DMS 273 (cell line): ENCODE data around the gene PHLDB2.
A peak's percentile ranks its signal among the peaks of the same experiment; 100 is the strongest.

ENCODE experiments used
- DNase-seq: peaks from one replicate; lab custom pipeline; 2025; ENCODE audit not compliant: unreplicated experiment; lab: John Stamatoyannopoulos, UW

Gene PHLDB2

GRCh38 chr3:111923095-111923771, 64.2 kb downstream of the PHLDB2 start:
- no peak for DNase-seq

DNA sequence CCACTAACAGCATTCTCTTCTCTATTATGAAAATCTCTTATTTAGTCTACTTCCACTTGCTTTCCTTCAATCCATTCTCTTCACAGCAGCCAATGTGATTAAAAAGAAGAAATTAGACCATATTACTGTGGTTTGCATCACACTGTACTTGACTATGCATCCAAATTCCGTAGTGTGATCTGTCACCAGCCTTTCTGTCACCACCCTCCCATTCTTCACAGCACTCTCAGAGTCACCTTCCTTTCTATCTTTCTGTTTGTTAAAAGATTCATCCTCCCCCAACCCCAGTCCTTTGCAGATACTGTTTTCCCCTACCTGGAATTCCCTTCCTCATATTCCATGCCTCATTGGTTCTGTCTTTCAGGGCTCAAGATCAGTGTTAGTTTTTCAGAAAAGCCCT, 64.7 kb downstream of the PHLDB2 start:
- DNase-seq, result no peak

- peak; percentile 92 for DNase-seq
These were observed 65.2 kb downstream of the PHLDB2 start for GRCh38 chr3:111924283-111924682.

DNA sequence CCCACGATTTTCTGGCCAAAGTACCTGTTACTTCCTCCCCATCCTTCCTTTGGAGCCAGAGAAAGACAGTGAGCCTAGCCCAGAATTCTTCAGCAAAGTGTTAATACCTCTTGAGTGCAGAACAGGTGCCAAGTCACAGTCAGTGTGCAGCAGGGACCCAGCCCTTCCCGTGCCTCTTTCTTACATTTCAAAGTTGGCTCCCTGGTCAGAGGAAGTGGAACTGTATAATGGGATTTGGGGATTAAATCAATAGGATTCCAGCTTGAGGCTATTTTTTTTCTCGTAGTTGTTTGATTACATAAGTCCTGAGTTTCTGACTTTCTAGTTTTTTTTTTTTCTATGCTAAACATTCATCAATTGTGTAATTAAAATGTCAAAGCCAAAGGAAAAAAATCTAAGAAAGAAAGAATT, 67.2 kb downstream of the PHLDB2 start:
- DNase-seq, result no peak

- no peak for DNase-seq
These were observed 69.5 kb downstream of the PHLDB2 start for GRCh38 chr3:111928613-111929012.

- DNase-seq, result no peak
These were observed 70.4 kb downstream of the PHLDB2 start for GRCh38 chr3:111929484-111929883.

GRCh38 chr3:111932946-111933345, 73.9 kb downstream of the PHLDB2 start:
- no peak for DNase-seq

GRCh38 chr3:111936191-111936841, 77.3 kb downstream of the PHLDB2 start:
- DNase-seq, result no peak

DNA sequence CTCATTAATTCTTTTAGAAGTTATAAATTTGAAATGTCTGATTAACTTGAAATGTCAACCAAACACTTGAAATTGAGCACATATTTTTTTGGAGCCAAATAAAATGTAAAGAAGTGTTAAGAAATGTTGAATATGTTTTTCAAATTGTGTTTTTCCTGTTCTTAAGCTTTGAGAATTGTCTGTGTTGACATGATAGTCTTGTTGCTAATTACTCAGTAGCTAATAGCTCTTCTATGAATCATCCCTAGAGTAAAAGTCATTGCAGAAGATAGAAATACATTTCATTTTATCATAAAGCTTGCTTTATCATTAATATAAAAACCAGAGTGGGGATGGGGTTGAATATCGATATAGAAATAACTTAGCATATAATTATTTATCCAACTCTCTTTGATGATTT, 77.9 kb downstream of the PHLDB2 start:
- DNase-seq, result no peak

GRCh38 chr3:111937871-111938270, 78.8 kb downstream of the PHLDB2 start:
- DNase-seq, result no peak

DNA sequence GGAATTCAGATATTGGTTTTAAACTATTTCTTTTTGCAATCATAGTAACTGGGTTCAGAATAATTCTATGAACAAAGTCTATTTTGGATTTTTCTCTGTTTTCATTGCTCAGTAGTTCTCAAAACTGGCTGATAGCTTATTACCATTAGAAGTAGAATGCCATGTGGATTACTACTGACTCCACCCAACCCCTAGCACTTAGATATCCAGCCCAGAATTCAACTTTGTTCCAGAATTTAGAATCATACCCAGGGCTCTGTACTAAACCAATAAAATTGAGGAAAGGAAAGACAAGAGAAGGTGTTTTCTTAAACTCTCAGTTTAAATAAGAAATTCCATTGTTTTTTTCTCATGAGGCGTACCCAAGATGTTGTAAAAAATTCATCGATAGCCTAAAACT, 80.8 kb downstream of the PHLDB2 start:
- no peak for DNase-seq

DNA sequence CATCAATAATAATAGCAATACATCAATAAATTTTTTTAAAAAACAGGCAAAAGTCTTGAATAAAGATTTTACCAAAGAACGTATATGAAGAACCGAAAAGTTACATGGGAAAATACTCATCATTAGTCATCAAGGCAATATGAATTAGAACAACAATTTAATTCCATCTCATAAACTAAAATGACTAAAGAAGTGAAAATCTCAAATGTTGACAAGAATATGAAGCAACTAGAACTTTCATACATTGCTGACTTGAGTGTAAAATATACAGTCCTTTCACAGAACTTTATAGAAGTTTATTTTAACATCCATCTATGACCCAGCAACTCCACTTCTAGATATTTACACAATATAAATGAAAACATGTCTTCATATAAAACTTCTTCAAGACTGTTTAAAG, 84.5 kb downstream of the PHLDB2 start:
- no peak for DNase-seq

DNA sequence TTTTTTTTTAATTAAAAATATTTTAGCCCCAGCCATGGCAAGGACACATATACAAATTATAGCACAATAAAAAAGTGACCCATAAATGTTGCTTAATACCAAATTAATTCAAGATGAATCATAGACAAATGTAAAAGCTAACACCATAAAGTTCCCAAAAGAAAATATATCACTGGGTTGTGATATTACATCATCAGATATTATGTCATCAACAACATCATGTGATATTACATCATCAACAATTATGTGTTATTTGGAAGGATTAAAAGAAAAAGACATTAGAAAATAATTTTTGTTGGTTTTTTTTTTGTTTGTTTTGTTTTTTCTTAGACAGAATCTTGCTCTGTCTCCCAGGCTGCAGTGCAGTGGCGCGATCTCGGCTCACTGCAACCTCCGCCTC, 85.3 kb downstream of the PHLDB2 start:
- no peak for DNase-seq

DNA sequence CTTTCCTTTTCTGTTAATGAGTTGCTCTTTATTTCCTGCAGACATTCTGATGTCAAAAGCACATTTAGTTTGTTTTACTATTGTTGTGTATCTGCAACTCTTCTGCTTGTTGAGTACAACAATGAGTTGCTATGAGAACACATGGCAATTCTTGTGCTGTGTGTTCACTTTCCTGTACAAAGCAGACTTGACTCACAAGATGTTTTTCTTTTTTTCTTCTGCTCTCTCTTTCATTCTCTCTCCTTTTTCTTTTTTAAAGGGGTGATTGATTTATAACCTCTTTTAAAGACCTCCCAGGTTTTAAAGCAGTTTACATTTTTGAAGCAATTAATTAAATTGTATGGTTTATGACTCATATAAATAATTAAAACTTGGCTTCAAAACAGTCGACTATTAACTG, 88.2 kb downstream of the PHLDB2 start:
- DNase-seq, result no peak

DNA sequence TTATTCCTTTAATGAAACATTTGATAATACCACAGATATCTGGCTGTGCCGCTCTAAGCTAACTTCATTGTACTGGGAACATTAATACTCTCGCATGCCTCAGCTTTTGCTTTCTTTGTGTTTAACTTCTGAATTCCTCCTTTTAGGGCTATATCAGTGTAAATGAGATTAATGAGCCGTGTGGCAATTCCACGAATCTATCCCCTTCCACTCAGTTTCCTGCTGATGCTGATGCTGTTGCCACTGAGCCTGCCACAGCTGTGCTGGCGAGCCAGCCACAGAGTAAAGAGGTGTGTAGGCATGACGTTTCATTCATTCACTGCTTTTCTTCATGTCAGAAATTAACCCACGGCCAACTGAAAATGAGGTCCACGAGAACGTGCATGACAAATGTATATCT, 89.7 kb downstream of the PHLDB2 start:
- DNase-seq, result no peak

DNA sequence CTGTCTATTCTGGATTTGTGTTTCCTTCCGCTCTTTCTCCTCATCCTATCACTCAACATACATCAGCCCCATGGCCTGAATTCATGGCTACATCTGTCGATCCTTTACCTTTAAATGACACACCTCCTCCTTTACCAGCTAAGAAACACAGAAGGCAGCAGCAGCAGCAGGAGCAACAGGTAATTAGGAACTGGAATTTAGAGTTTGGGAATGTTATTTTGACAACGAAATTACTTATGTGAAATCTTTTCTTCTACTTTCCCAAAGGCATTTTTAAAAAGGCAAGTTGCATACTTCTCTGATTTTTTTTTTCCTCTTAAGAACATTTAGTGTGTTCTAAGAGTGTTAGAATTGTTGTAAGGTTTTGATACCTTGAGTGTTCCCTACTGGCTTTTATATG, 90.6 kb downstream of the PHLDB2 start:
- no peak for DNase-seq

- no peak for DNase-seq
These were observed 92.0 kb downstream of the PHLDB2 start for GRCh38 chr3:111951032-111951431.

DNA sequence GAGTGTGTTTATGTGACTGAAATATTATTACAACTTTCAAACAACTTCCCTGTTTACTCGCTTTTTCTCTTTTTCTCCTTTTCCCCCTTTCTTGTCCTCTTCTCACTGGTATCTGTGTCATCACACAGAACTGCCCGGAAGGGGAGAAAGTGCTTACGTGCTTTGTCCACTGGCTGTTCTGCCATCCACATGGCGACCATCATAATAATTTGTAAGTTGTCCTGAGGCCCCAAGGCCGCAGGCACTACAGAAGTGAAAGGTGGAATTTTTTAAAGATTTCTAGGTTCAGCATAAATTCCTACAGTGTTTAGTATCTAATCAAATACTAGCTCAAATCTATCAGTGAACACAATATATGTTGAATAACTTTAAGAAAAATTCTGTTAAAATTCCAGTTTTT, 93.0 kb downstream of the PHLDB2 start:
- DNase-seq, result no peak

DNA sequence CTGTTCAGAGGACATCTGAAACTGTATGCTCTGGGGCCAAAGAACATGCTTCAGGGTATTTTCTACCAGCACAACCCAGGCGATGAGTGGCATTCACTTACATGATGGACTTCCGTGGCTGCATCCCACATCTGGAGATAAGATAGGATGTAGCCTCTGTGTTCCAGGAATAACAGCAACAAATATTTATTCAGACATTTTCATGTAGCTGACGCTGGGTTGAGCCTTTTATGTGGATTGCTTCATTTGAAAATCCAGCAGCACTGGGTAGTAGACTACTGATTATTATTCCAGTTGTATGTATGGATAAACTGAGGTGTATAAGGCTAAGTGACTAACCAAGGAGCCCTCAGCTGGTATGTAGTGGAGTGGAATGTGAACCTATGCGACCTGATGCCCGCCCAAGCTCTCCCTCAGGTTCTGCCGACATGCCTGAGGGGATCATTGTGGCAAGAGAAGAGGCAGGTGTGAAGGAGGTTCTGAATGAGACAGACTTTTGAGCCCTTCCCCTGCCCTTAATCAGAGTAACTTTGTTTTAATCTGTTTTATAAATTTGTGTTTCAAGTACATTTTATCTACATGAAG, 93.9 kb downstream of the PHLDB2 start:
- DNase-seq, result no peak

DNA sequence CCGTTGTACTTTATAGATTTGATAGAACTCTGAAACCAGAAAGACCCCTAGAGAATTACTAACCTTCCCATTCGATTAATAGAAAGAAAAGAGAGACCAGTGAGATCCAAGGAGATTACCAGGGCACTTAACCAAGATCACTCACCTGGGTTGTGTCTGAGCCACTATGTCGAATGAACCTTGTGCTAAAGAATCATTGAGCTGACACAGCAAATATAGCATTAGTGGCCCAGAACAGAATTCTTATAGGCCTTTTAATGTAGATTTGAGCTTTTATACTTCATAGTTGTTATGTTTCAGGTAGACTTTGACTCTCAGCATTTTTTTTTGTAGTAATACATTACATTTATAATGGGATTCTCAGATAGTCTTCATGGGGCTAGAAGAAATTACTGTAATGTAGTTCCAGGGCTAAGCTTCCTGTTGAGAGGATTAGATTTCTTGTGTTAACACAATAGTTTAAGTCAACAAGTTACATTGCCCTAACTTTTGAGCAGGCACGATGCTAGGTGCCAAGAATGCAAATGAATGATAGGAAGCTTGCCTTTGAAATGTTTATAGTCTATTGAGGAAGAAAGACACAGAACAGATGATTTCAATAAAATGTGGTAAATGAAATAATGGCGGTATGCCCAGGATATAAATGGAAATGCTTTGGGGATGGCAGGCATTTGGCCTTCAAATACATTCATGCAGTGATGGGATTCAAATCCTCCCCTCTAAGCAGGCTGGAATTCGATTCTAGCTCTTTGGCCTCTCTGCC, 95.3 kb downstream of the PHLDB2 start:
- no peak for DNase-seq

DNA sequence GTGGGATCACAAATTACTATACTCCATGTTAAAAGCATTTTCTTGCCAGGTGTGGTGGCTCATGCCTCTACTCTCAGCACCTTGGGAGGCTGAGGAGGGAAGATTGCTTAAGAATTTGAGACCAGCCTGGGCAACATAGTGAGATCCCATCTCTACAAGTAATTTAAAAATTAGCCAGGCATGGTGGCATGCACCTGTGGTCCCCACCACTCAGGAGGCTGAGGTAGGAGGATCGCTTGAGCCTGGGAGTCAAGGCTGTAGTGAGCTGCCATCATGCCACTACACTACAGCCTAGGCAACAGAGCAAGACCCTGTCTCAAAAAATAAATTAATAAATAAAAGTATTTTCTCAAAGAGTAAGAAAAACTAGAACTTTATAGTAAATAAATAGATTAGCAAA, 96.8 kb downstream of the PHLDB2 start:
- DNase-seq, result no peak

GRCh38 chr3:111956449-111956848, 97.4 kb downstream of the PHLDB2 start:
- no peak for DNase-seq
